Tibial nerve (tissue), 4 donors: ENCODE measurements around the gene SNRK. TPM values are rescaled to one million over a fixed set of nuclear protein-coding genes. Genes with fewer than 3 reads are reported as not detected.

Source experiments
- DNase-seq, 2 donors: peaks; one replicate each; pipeline ENCODE4 v3.0.0-alpha.2; 2019; ENCODE audit warnings: low spot score in 2 of 2
- H3K27ac ChIP-seq, 4 donors: fragments of 200-600 bp; sonication (generic) in 3 of 4; one replicate each; pipeline ENCODE4 v1.5.1; 2017 to 2019; ENCODE audit warnings: mild to moderate bottlenecking in 1 of 4
- H3K27me3 ChIP-seq, 2 donors: fragments of 200-600 bp; sonication (generic) in 1 of 2; one replicate each; pipeline versions ENCODE4 v1.5.1 to v1.6.0; 2017 to 2019
- H3K36me3 ChIP-seq, 3 donors: fragments of 200-600 bp; sonication (generic); one replicate each; pipeline ENCODE4 v1.5.1; 2018 to 2019
- H3K4me1 ChIP-seq, 4 donors: fragments of 200-600 bp; sonication (generic) in 3 of 4; one replicate each; pipeline ENCODE4 v1.5.1; 2017 to 2019
- H3K4me3 ChIP-seq, 4 donors: fragments of 200-600 bp; sonication (generic) in 3 of 4; one replicate each; pipeline ENCODE4 v1.5.1; 2017 to 2019; ENCODE audit warnings: mild to moderate bottlenecking in 1 of 4, moderate library complexity in 1 of 4
- H3K9me3 ChIP-seq, 4 donors: fragments of 200-600 bp; sonication (generic) in 3 of 4; one replicate each; pipeline ENCODE4 v1.5.1; 2017 to 2019
- CTCF ChIP-seq, 5 experiments: fragments of 200-600 bp in 3 of 5; fragments of 450-650 bp in 2 of 5; sonication (generic) in 3 of 5; IDR thresholded peaks; one replicate each; pipeline ENCODE4 v1.5.1; 2016 to 2019; ENCODE audit warnings: antibody characterized with exemption in 5 of 5, mild to moderate bottlenecking in 3 of 5, moderate library complexity in 2 of 5
- EP300 ChIP-seq, 2 donors: sonication (generic); formaldehyde crosslinking; IDR thresholded peaks; one replicate each; pipeline ENCODE4 v1.6.1; 2017; ENCODE audit warnings: antibody characterized with exemption in 2 of 2, mild to moderate bottlenecking in 1 of 2
- WGBS, 2 donors: methylation state at CpG; one replicate each; pipeline ENCODE4 v1.1.5; 2018; 5-methylcytosine and 5-hydroxymethylcytosine counted together
- total RNA-seq, 4 donors: library from RNA; depleted of rRNA; stranded (reverse); fragments of >200 nt; gene quantifications; one replicate each; pipeline ENCODE4 v1.1.0, GENCODE V29; 2016

Gene SNRK
- total RNA-seq, 4 donors from 2014 or later: 59.6 to 83.1 (median 73.7) TPM

GRCh38 chr3:43400167-43400566 is 113.8 kb downstream of the SNRK start:
- WGBS, 2 donors: 13 to 16% methylated on average over 1 of the region's 1 CpG

More at GRCh38 chr3:43400167-43400566, 113.8 kb downstream of the SNRK start:
- Histone ChIP-seq H3K27ac (no peak overlapping the region), H3K27me3 (no peaks in the 10 kb centered on the region), H3K4me1 (peaks cover 0 to 13% (median 0%) of the 10 kb centered on the region in 4 donors), H3K4me3 (no peak overlapping the region), H3K36me3 (no peaks in the 10 kb centered on the region), H3K9me3 (no peaks in the 10 kb centered on the region)
- TF ChIP-seq CTCF (IDR thresholded peaks at IDR 0.05) (no peak), EP300 (IDR thresholded peaks at IDR 0.05) (no peak)
- DNase-seq: no peak

Other genes starting within 250 kb of the SNRK start
- gene POMGNT2, start 180.5 kb upstream of the SNRK start, total RNA-seq: 10 to 100 TPM; 22.2 to 39.4 (median 27.8) TPM